Measurements from ENCODE around the gene TMEM109. TPM values are rescaled to one million over a fixed set of nuclear protein-coding genes. Genes with fewer than 3 reads are reported as not detected.
A peak's percentile ranks its signal among the peaks of the same experiment; 100 is the strongest.

The TMEM109 gene
- total and polyA plus RNA-seq, 2 of the 4 experiments (the other 2 are of a cell fraction): 15.1 to 69.7 TPM

GRCh38 chr11:60912851-60913528 lies 968 bp upstream of the TMEM109 start:
- in situ Hi-C loops (cut with MboI; ENCODE audit: low sequenced_read_pairs) (loop anchor here (25.0 kb wide), 1 partner anchor 1326 kb away; no protein-coding TSS in a partner anchor), intact Hi-C loops (cut with micrococcal nuclease) (no loop called here), dilution Hi-C loops (cut with HindIII; ENCODE audit: low sequenced_read_pairs, unreplicated experiment) (no loop called here)
- H3K79me1 ChIP-seq (ENCODE audit: low read depth in 1 of 2, low read length in 2 of 2): peaks cover 11 to 32% of the 10 kb centered on the region in 2 experiments
- no peak overlapping the region for H2AK9ac ChIP-seq (replicated peaks; ENCODE audit: low read depth, low read length, poor library complexity)
- peaks cover 4% of the 10 kb centered on the region; the same call in 1 of the 2 replicates for H3K4me1 ChIP-seq (ENCODE audit: control insufficient read depth, insufficient read depth, low read length)
- H4K91ac ChIP-seq (ENCODE audit: insufficient read depth, low read depth, low read length): peak overlapping the region; percentile 100
- H4K8ac ChIP-seq (ENCODE audit: low read depth in 2 of 2, low read length in 2 of 2): peak overlapping the region; percentile 42 to 100
- peak overlapping the region; percentile 98 for H3K4ac ChIP-seq (ENCODE audit: low read depth, low read length)
- POLR2A ChIA-PET (ENCODE audit: unreplicated experiment): no interaction called here
- H3K4me3 ChIP-seq (ENCODE audit: insufficient read depth, low read depth, low read length): no peak overlapping the region
- H3K27ac ChIP-seq (ENCODE audit: insufficient read depth, low read length): no peak overlapping the region
- H2AFZ ChIP-seq (replicated peaks; ENCODE audit: low read length, poor library complexity): peak overlapping the region; percentile 99
- peaks cover 10% of the 10 kb centered on the region for H3K27me3 ChIP-seq (ENCODE audit: control insufficient read depth, insufficient read depth, low read length)
- H3K23ac ChIP-seq (ENCODE audit: low read depth, low read length): peak overlapping the region; percentile 82; the same call in 1 of the 2 replicates
- H3K36me3 ChIP-seq (ENCODE audit: control insufficient read depth, insufficient read depth, low read length): no peaks in the 10 kb centered on the region
- CTCF ChIA-PET: interaction anchor here (0.6 kb wide), 3 partner anchors 25 to 231 kb away, joined by 3 to 4 read pairs (median 4); no protein-coding TSS in a partner anchor
- WGBS, 2 experiments (ENCODE audit: extremely low coverage in 2 of 2, insufficient read length in 1 of 2): 71% methylated on average over 13 of the region's 22 CpGs; no CpG with 5 or more reads in 1 of the 2 experiments
- H3K56ac ChIP-seq (ENCODE audit: extremely low read depth, insufficient read depth, low read length): peak overlapping the region; percentile 11; the same call in 1 of the 2 replicates
- peak overlapping the region; percentile 28 for H2BK120ac ChIP-seq (ENCODE audit: low read depth, low read length)
- H2AK5ac ChIP-seq (ENCODE audit: low read depth, low read length): 0 out of 2 replicates have a peak overlapping the region, but pooled peaks have one; percentile 47
- no peak overlapping the region for H2BK5ac ChIP-seq (ENCODE audit: low read depth, low read length, poor library complexity, severe bottlenecking)
- H4K5ac ChIP-seq (ENCODE audit: low read depth, low read length): peak overlapping the region; percentile 83
- H2BK15ac ChIP-seq (ENCODE audit: low read depth, low read length): 0 out of 3 replicates have a peak overlapping the region, but pooled peaks have one; percentile 98
- no TSS peak for BruUV-seq (replicated peaks)
- peaks cover 3% of the 10 kb centered on the region; the same call in 1 of the 2 replicates for H4K20me1 ChIP-seq (ENCODE audit: insufficient read depth, low read length)
- H3K4me2 ChIP-seq (ENCODE audit: low read depth, low read length): peak overlapping the region; percentile 75; the same call in 1 of the 2 replicates
- H3K9ac ChIP-seq (ENCODE audit: low read depth, low read length): peak overlapping the region; percentile 95; the same call in 1 of the 2 replicates
- H2BK20ac ChIP-seq (ENCODE audit: low read depth, low read length): no peak overlapping the region
- peaks cover 7% of the 10 kb centered on the region for H3K9me1 ChIP-seq (ENCODE audit: insufficient read depth, low read length)
- ATAC-seq (ENCODE audit: low read depth) (no peak), DNase-seq (no peak)
- no peak overlapping the region for H3K18ac ChIP-seq (ENCODE audit: low read depth, low read length)
- peak overlapping the region; percentile 99 for H3K14ac ChIP-seq (replicated peaks; ENCODE audit: low read depth, low read length)
- H3K9me3 ChIP-seq (ENCODE audit: control insufficient read depth, insufficient read depth, low read length): no peaks in the 10 kb centered on the region
- TF ChIP-seq CEBPB (IDR thresholded peaks at IDR 0.05; ENCODE audit: low read depth, low read length) (no peak), CHD1 (IDR thresholded peaks at IDR 0.05; ENCODE audit: low read depth, low read length) (no peak), NFE2L2 (IDR thresholded peaks at IDR 0.05; ENCODE audit: low read depth, low read length) (no peak), ELK1 (IDR thresholded peaks at IDR 0.05; ENCODE audit: borderline replicate concordance, low read depth, low read length) (no peak), USF2 (IDR thresholded peaks at IDR 0.05; ENCODE audit: low read depth, low read length) (no peak), MAZ (IDR thresholded peaks at IDR 0.05; ENCODE audit: borderline replicate concordance, low read depth, low read length) (no peak), RCOR1 (IDR thresholded peaks at IDR 0.05; ENCODE audit: insufficient replicate concordance, low read length) (no peak), BHLHE40 (IDR thresholded peaks at IDR 0.05; ENCODE audit: low read depth, low read length) (no peak), RFX5 (IDR thresholded peaks at IDR 0.05; ENCODE audit: low read depth, low read length) (no peak), POLR2A (IDR thresholded peaks at IDR 0.05; ENCODE audit: low read depth, low read length) (no peak), FOS (IDR thresholded peaks at IDR 0.05; ENCODE audit: low read depth, low read length) (no peak), SMC3 (IDR thresholded peaks at IDR 0.05; ENCODE audit: low read depth, low read length) (no peak), MXI1 (IDR thresholded peaks at IDR 0.05; ENCODE audit: borderline replicate concordance, low read depth, low read length) (no peak), RAD21 (IDR thresholded peaks at IDR 0.05; ENCODE audit: low read length) (no peak), MAFK (IDR thresholded peaks at IDR 0.05; ENCODE audit: low read depth, low read length) (no peak)
